Trophoblast cell (in vitro differentiated cells and primary cell): ENCODE measurements around the gene SF3B4.
A peak's percentile ranks its signal among the peaks of the same experiment; 100 is the strongest.
"Not testable (repeated sequence)": the region's sequence is repeated elsewhere in the genome, so short reads cannot be mapped to it uniquely, and the experiment has no call there.

ENCODE experiments used
- DNase-seq, 2 donors: peaks; one replicate each; pipeline ENCODE4 v3.0.0-alpha.2; 2016
- H2AFZ ChIP-seq: 2 replicates; pipeline ENCODE4 v1.6.1; 2013; ENCODE audit warnings: low read length, moderate library complexity, mild to moderate bottlenecking; ENCODE audit not compliant: insufficient read depth, poor library complexity
- H2AK5ac ChIP-seq: 2 replicates; pipeline ENCODE4 v1.6.1; 2013; ENCODE audit warnings: mild to moderate bottlenecking, low read length
- H2BK120ac ChIP-seq: 2 replicates; pipeline ENCODE4 v1.6.1; 2013; ENCODE audit warnings: low read length, mild to moderate bottlenecking, moderate library complexity; ENCODE audit not compliant: insufficient read depth, poor library complexity
- H2BK12ac ChIP-seq: 2 replicates; pipeline ENCODE4 v1.6.1; 2013; ENCODE audit warnings: mild to moderate bottlenecking, low read length, moderate library complexity
- H2BK5ac ChIP-seq: 2 replicates; pipeline ENCODE4 v1.6.1; 2013; ENCODE audit warnings: low read length, low read depth, moderate library complexity, mild to moderate bottlenecking; ENCODE audit not compliant: poor library complexity
- H3K14ac ChIP-seq: 2 replicates; pipeline ENCODE4 v1.6.1; 2013; ENCODE audit warnings: mild to moderate bottlenecking, low read length
- H3K18ac ChIP-seq: 2 replicates; pipeline ENCODE4 v1.6.1; 2013; ENCODE audit warnings: mild to moderate bottlenecking, low read length
- H3K23ac ChIP-seq: 2 replicates; pipeline ENCODE4 v1.6.1; 2013; ENCODE audit warnings: low read length
- H3K27ac ChIP-seq: 2 replicates; pipeline ENCODE4 v1.5.1; 2013; ENCODE audit warnings: low read depth, mild to moderate bottlenecking, inconsistent platforms, low read length, moderate library complexity
- H3K27me3 ChIP-seq: 2 replicates; pipeline ENCODE4 v1.6.1; 2013; ENCODE audit warnings: inconsistent platforms, mild to moderate bottlenecking, low read length, moderate library complexity; ENCODE audit not compliant: insufficient read depth
- H3K36me3 ChIP-seq, 2 experiments: 1 replicate in 1 of 2; 2 replicates in 1 of 2; pipeline ENCODE4 v1.6.1; 2013; ENCODE audit warnings: low read length in 2 of 2, mild to moderate bottlenecking in 2 of 2, moderate library complexity in 1 of 2; ENCODE audit not compliant: insufficient read depth in 2 of 2, control insufficient read depth in 1 of 2
- H3K4ac ChIP-seq: 2 replicates; pipeline ENCODE4 v1.6.1; 2013; ENCODE audit warnings: low read depth, mild to moderate bottlenecking, low read length, moderate library complexity
- H3K4me1 ChIP-seq, 2 experiments: 1 replicate in 1 of 2; 2 replicates in 1 of 2; pipeline ENCODE4 v1.6.1; 2013; ENCODE audit warnings: low read length in 2 of 2, mild to moderate bottlenecking in 2 of 2, moderate library complexity in 1 of 2; ENCODE audit not compliant: insufficient read depth in 2 of 2, control insufficient read depth in 1 of 2
- H3K4me2 ChIP-seq: 2 replicates; pipeline ENCODE4 v1.6.1; 2013; ENCODE audit warnings: inconsistent platforms, mild to moderate bottlenecking, low read length, moderate library complexity
- H3K4me3 ChIP-seq: 2 replicates; pipeline ENCODE4 v1.5.1; 2013; ENCODE audit warnings: mild to moderate bottlenecking, low read depth, low read length, inconsistent platforms
- H3K79me1 ChIP-seq: one replicate; pipeline ENCODE4 v1.6.1; 2013; ENCODE audit warnings: low read length
- H3K79me2 ChIP-seq: 2 replicates; pipeline ENCODE4 v1.6.1; 2013; ENCODE audit warnings: low read length, mild to moderate bottlenecking; ENCODE audit not compliant: control insufficient read depth, insufficient read depth, poor library complexity
- H3K9ac ChIP-seq: 2 replicates; pipeline ENCODE4 v1.6.1; 2013; ENCODE audit warnings: mild to moderate bottlenecking, low read length
- H3K9me3 ChIP-seq: 2 replicates; pipeline ENCODE4 v1.6.1; 2013; ENCODE audit warnings: low read depth, mild to moderate bottlenecking, control low read depth, inconsistent platforms, low read length; ENCODE audit not compliant: insufficient read depth
- H4K12ac ChIP-seq: 2 replicates; pipeline ENCODE4 v1.6.1; 2013; ENCODE audit warnings: low read depth, mild to moderate bottlenecking, low read length, moderate library complexity
- H4K8ac ChIP-seq: 2 replicates; pipeline ENCODE4 v1.6.1; 2013; ENCODE audit warnings: low read depth, mild to moderate bottlenecking, low read length, moderate library complexity
- H4K91ac ChIP-seq: one replicate; pipeline ENCODE4 v1.6.1; 2013; ENCODE audit warnings: low read depth, mild to moderate bottlenecking, low read length, moderate library complexity
- WGBS: extraction: QIAGEN DNeasy Blood & Tissue Kit; methylation state at CpG from one replicate; pipeline ENCODE4 v1.1.7; 2013; ENCODE audit warnings: missing lambda C conversion rate; ENCODE audit not compliant: insufficient read length, insufficient coverage; ENCODE audit errors: extremely low coverage; 5-methylcytosine and 5-hydroxymethylcytosine counted together

SF3B4 gene

DNA sequence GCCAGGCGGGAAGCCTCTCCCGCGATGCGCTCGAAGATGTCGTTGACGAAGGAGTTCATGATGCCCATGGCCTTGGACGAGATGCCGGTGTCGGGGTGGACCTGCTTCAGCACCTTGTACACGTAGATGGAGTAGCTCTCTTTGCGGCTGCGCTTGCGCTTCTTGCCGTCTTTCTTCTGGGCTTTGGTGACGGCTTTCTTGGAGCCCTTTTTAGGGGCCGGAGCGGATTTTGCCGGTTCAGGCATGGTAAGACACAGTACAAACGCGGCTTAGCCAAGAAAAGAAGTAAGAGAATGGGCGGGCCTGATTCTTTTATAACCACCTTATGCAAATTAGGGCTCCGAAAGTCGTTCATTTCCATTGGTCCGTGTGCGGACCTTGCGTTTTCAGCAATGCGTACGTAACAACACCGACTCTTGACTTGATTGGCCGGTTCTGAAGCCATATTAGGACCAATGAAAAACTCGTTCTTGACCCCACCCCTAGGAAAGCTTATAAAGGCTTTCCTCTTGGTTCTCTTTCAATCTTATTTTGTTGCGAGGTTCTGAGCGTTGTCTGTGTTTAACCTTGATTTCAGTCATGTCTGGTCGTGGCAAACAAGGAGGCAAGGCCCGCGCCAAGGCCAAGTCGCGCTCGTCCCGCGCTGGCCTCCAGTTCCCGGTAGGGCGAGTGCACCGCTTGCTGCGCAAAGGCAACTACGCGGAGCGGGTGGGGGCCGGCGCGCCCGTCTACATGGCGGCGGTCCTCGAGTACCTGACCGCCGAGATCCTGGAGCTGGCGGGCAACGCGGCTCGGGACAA, 41.0 kb downstream of the SF3B4 start:
- Histone ChIP-seq H2AFZ (no peak overlapping the region), H2BK12ac (no peak overlapping the region), H3K36me3 (no peaks in the 10 kb centered on the region), H2BK5ac (peak overlapping the region; percentile 85), H3K27ac (peak overlapping the region; percentile 98), H3K4ac (no peak overlapping the region), H3K14ac (peak overlapping the region; percentile 90), H3K4me1 (peaks cover 0 to 8% of the 10 kb centered on the region in 2 experiments), H2BK120ac (peak overlapping the region; percentile 64), H4K8ac (peak overlapping the region; percentile 86), H3K18ac (peak overlapping the region; percentile 80), H4K12ac (peak overlapping the region; percentile 64), H3K4me3 (peak overlapping the region; percentile 74), H2AK5ac (peak overlapping the region; percentile 84), H3K79me1 (peaks cover 28% of the 10 kb centered on the region), H3K4me2 (peak overlapping the region; percentile 82), H3K27me3 (no peaks in the 10 kb centered on the region), H3K9ac (peak overlapping the region; percentile 72), H3K79me2 (peaks cover 7% of the 10 kb centered on the region), H4K91ac (peak overlapping the region; percentile 72), H3K23ac (no peak overlapping the region), H3K9me3 (no peaks in the 10 kb centered on the region)
- DNase-seq: peak; percentile 96 to 99
- no CpG with 5 or more reads among the region's 62 CpGs for WGBS

GRCh38 chr1:149886121-149886395, 41.5 kb downstream of the SF3B4 start:
- H4K12ac ChIP-seq, H3K79me2 ChIP-seq, H3K4me1 ChIP-seq, H2BK120ac ChIP-seq, H4K8ac ChIP-seq, H2AK5ac ChIP-seq, H3K9me3 ChIP-seq, H2BK12ac ChIP-seq, H3K36me3 ChIP-seq, H2AFZ ChIP-seq, H3K4ac ChIP-seq, H3K27me3 ChIP-seq, H3K23ac ChIP-seq, DNase-seq: not testable (repeated sequence)
- Histone ChIP-seq H3K18ac (peak overlapping the region; percentile 72), H3K4me3 (peak overlapping the region; percentile 74), H4K91ac (peak overlapping the region; percentile 13), H3K27ac (peak overlapping the region; percentile 75), H2BK5ac (peak overlapping the region; percentile 81), H3K4me2 (peak overlapping the region; percentile 77), H3K14ac (peak overlapping the region; percentile 65), H3K9ac (peak overlapping the region; percentile 87), H3K79me1 (peaks cover 28% of the 10 kb centered on the region)
- WGBS: no CpG with 5 or more reads among the region's 19 CpGs

DNA sequence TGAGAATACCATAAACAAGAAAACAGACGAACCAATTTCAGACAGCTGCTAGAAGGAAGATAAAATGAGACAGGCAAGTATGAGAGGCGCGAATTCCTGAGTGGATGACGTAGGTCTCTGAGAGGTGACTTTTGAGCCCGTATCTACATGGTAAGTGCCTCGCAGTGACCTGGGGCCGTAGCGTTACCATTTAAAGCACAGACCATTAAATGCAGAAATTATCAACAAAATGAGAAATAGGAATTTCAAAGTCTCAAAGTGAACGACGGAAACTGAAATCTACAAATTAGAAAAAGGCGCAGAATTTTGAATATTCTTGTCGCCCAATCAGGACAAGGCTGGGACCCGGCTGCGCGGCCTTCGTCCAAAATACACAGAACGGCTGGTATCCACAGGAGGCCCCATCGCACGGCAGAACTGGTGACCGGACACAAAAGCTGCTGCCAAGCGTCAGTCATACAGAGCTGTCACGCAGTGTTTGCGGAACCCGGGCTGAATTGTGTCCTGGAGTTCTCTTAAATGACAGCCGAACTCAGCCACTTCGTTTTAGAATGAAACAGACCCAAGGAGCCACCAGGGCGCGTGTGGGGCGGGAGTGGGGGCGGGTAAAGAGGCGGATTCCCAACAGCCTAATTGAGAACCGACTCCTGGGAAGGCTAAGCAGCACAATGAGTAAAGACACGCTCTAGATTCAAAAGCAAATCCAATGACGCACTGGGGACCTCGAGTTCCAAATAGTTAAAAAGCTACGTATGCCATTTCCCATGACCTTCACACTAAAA, 42.1 kb downstream of the SF3B4 start:
- Histone ChIP-seq H3K79me2 (peaks cover 7% of the 10 kb centered on the region), H2BK120ac (peak overlapping the region; percentile 57), H3K9me3 (no peaks in the 10 kb centered on the region), H3K9ac (peak overlapping the region; percentile 87), H3K4me1 (peaks cover 0 to 8% of the 10 kb centered on the region in 2 experiments), H2BK5ac (peak overlapping the region; percentile 81), H2AK5ac (no peak overlapping the region), H3K14ac (peak overlapping the region; percentile 53), H3K4me2 (peak overlapping the region; percentile 77), H2BK12ac (no peak overlapping the region), H3K27ac (peak overlapping the region; percentile 75), H3K36me3 (no peaks in the 10 kb centered on the region), H3K18ac (peak overlapping the region; percentile 75), H3K4ac (no peak overlapping the region), H3K4me3 (peak overlapping the region; percentile 74), H3K23ac (no peak overlapping the region), H2AFZ (peak overlapping the region; percentile 20), H3K27me3 (no peaks in the 10 kb centered on the region), H3K79me1 (peaks cover 28% of the 10 kb centered on the region), H4K12ac (no peak overlapping the region), H4K91ac (no peak overlapping the region), H4K8ac (no peak overlapping the region)
- peak; percentile 88 to 95 for DNase-seq
- no CpG with 5 or more reads among the region's 36 CpGs for WGBS

DNA sequence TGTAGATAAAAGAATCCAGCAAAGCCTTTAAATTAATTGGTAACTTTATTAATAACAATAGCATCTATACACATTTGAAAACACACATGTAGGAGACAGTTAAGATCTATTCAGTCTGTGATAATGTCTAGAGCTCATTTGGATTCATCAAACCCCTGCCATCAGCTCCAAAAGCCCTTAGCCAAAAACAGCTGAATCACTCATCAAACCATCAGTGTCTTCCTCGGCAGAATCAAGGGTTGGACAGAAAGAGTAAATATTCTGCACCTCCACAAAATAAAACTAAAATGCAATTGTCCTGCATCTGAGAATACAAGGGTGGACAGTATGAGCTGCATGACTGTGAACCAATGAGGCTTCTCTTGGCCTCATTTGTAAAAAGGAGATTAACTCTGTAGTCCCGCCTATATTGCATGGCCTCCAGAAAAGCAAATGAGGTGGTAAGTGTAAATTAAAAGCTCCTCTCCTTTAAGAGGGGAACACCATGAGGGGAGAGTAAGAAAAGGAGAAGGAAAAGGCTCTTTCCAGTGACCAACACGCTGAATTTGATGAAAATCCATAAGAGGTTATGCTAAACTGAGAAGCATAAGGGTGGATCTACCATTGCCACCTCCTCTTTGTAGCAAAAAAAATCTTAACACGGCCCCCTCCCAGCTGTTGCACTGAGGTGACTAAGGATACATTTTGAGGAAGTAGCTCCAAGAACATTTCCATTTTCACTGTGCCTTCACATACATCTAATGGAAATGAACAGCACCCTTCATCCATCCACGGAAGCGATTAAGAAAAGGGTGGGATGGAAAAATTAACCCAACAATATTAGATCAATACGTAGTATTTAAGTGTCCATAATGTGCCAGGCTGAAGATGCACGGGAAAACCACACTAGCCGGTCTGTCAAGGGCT, 42.9 kb downstream of the SF3B4 start:
- no peak overlapping the region for H2AK5ac ChIP-seq
- no peak overlapping the region for H3K4ac ChIP-seq
- H2BK12ac ChIP-seq: no peak overlapping the region
- no peak overlapping the region for H4K91ac ChIP-seq
- no peaks in the 10 kb centered on the region for H3K27me3 ChIP-seq
- no peak overlapping the region for H3K18ac ChIP-seq
- DNase-seq: no peak
- no peak overlapping the region for H2BK5ac ChIP-seq
- H3K4me2 ChIP-seq: peak overlapping the region; percentile 77
- H3K27ac ChIP-seq: peak overlapping the region; percentile 75
- peaks cover 7% of the 10 kb centered on the region for H3K79me2 ChIP-seq
- H2BK120ac ChIP-seq: no peak overlapping the region
- peaks cover 0 to 8% of the 10 kb centered on the region in 2 experiments for H3K4me1 ChIP-seq
- no peak overlapping the region for H2AFZ ChIP-seq
- H4K12ac ChIP-seq: no peak overlapping the region
- no peak overlapping the region for H3K14ac ChIP-seq
- H3K23ac ChIP-seq: no peak overlapping the region
- H3K9ac ChIP-seq: peak overlapping the region; percentile 38
- no peak overlapping the region for H4K8ac ChIP-seq
- H3K36me3 ChIP-seq: no peaks in the 10 kb centered on the region
- H3K9me3 ChIP-seq: no peaks in the 10 kb centered on the region
- no CpG with 5 or more reads among the region's 9 CpGs for WGBS
- H3K4me3 ChIP-seq: no peak overlapping the region
- peaks cover 28% of the 10 kb centered on the region for H3K79me1 ChIP-seq
